ENCODE measurements around the gene CASP2. TPM values are rescaled to one million over a fixed set of nuclear protein-coding genes. Genes with fewer than 3 reads are reported as not detected.
"Not testable (repeated sequence)": the region's sequence is repeated elsewhere in the genome, so short reads cannot be mapped to it uniquely, and the experiment has no call there.

The CASP2 gene
- total RNA-seq, 4 donors from 2014 or later, result 7.7 to 21.6 (median 13.3) TPM

GRCh38 chr7:143289421-143289820 is 1.3 kb downstream of the CASP2 start:
- no peak for TF ChIP-seq CTCF (IDR thresholded peaks at IDR 0.05)
- DNase-seq (ENCODE audit: low spot score), result no peak
- ATAC-seq (ENCODE audit: low FRiP score), result no peak

GRCh38 chr7:143289888-143290287 is 1.7 kb downstream of the CASP2 start:
- DNase-seq (ENCODE audit: low spot score); ATAC-seq (ENCODE audit: low FRiP score): not testable (repeated sequence)

GRCh38 chr7:143290293-143290692 is 2.1 kb downstream of the CASP2 start:
- ATAC-seq (ENCODE audit: low FRiP score) (no peak), DNase-seq (ENCODE audit: low spot score) (no peak)
- TF ChIP-seq CTCF (IDR thresholded peaks at IDR 0.05), result no peak

- ATAC-seq (ENCODE audit: low FRiP score), result no peak
- no peak for DNase-seq (ENCODE audit: low spot score)
- TF ChIP-seq CTCF (IDR thresholded peaks at IDR 0.05), result no peak
Measured at GRCh38 chr7:143292876-143293275, 4.7 kb downstream of the CASP2 start.

- TF ChIP-seq CTCF (IDR thresholded peaks at IDR 0.05), result no peak
Measured at GRCh38 chr7:143295870-143296269, 7.7 kb downstream of the CASP2 start.

GRCh38 chr7:143296686-143297085 is 8.5 kb downstream of the CASP2 start:
- ATAC-seq (ENCODE audit: low FRiP score), result no peak
- TF ChIP-seq CTCF (IDR thresholded peaks at IDR 0.05), result no peak
- no peak for DNase-seq (ENCODE audit: low spot score)

More at GRCh38 chr7:143295870-143296269, 7.7 kb downstream of the CASP2 start:
- DNase-seq (ENCODE audit: low spot score) (no peak), ATAC-seq (ENCODE audit: low FRiP score) (no peak)

- no peak for ATAC-seq (ENCODE audit: low FRiP score)
- TF ChIP-seq CTCF (IDR thresholded peaks at IDR 0.05), result no peak
- DNase-seq (ENCODE audit: low spot score), result no peak
Measured at GRCh38 chr7:143299346-143299745, 11.2 kb downstream of the CASP2 start.

GRCh38 chr7:143299840-143300239 is 11.7 kb downstream of the CASP2 start:
- ATAC-seq (ENCODE audit: low FRiP score) (no peak), DNase-seq (ENCODE audit: low spot score) (no peak)
- TF ChIP-seq CTCF (IDR thresholded peaks at IDR 0.05), result no peak
